HG03460 (cell line): ENCODE results near the gene RILPL2.
"Not testable (repeated sequence)": the region's sequence is repeated elsewhere in the genome, so short reads cannot be mapped to it uniquely, and the experiment has no call there.

Experiments used
- ATAC-seq: cut with Tn5 transposase; IDR thresholded peaks from one replicate; pipeline ENCODE4 v1.9.1; 2021; ENCODE audit not compliant: unreplicated experiment

RILPL2 gene, protein sequence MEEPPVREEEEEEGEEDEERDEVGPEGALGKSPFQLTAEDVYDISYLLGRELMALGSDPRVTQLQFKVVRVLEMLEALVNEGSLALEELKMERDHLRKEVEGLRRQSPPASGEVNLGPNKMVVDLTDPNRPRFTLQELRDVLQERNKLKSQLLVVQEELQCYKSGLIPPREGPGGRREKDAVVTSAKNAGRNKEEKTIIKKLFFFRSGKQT

DNA sequence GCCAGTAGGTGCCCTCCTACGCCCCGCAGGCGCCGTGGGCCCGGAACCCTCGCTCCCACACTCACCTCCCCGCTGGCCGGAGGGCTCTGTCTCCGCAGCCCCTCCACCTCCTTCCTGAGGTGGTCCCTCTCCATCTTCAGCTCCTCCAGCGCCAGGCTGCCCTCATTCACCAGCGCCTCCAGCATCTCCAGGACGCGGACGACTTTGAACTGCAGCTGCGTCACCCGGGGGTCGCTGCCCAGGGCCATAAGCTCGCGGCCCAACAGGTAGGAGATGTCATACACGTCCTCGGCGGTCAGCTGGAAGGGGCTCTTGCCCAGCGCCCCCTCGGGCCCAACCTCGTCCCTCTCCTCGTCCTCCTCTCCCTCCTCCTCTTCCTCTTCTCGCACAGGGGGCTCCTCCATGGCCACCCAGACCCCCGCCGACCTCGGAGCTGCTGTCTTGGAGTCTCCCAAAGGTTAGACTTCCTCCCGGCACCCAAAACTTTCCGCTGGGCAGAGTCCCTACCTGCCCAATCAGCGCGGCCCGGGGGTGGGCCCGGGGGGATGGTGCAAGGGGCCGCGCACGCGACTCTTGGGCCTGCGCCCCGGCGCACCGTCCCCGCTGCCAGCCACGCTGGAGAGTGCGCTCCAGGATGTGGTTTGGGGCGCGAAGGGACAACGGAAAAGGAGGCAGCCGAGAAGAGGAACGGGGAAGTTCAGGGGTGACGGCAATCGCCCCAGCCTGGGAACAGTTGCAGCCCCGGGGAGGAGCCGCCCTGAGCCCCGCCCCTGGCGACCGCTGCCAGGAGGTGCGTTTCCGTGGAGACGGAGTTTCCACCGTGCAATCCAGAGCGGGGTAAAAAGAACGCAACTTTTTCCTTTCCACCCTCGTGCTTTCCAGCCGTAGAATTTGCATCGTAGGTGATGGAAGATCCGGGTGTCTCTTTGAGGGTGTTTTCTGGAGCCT lies at the start of gene RILPL2:
Gene RILPL2 (minus strand): TSS at position 668 of the 948 bp plus-strand sequence. CDS start 264 bp downstream, at position 404.
- ATAC-seq = peak; percentile 68

DNA sequence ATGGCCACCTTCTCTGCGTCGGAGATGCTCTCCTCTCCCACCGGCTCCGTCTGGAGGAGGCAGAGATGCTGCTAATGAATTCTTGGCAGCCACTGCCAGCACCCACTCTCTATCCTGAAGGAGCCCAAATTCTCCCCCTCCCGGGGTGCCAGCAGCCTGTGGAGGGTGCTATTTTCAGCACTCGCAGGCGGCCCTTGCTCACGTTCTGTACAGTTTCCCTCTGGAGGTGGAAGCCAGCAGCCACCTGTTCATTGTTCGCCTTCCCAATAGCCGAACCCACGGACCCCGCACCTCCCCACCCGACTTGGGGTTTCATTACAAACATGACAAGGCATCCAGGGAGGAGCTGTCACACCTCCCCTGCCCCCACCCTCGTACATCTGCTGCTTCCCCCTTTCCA lies 49.3 kb upstream of the RILPL2 start:
- no peak for ATAC-seq

DNA sequence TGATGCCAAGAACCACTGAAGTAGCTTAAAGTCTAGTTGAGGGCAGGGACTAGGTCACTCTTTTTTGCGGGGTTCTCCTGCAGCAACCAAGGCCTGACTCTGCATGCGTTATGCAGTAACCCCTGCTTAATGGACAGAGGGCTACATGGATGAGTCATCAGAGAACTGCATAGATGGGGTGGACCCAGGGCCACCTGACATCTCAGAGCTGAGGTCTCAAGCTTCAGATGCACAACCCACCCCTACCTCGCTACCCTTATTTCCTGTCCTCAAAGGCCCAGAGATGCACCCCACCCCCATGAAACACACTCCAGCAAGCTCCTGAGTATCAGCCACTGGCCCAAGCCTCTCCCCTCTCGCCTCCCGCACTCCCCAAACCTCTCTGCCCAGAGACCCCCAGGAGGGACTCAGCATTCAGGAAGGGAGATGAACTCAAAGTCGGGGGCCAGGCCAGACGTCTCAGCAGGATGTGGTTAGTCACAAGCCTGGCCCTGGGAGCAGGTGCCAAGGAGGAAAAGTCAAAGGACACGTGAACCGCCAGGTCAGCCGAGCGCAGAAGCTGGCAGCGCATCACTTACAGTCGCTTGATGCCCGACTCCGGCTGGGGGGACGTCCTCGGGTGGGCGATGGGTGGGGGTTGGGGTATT lies 47.2 kb upstream of the RILPL2 start:
- ATAC-seq = no peak

DNA sequence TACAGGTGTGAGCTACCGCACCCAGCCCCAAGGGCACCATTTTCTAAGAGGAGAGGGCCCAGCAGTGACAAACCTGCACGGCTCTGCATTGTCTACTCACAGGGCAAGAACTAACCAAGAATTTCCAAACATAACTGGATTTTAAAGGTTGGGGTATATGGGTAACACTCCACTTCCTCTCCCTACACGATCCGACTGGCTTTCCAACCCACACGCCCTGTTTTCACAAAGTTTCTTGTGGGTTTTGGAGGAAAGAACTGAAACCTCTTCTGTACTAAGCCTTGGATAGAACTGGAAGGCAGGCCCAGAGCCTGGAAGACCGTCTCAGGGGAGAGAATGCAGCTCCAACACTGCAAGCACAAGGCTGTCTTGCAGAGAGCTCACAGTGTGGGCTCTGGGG lies 46.4 kb upstream of the RILPL2 start:
- no peak for ATAC-seq

DNA sequence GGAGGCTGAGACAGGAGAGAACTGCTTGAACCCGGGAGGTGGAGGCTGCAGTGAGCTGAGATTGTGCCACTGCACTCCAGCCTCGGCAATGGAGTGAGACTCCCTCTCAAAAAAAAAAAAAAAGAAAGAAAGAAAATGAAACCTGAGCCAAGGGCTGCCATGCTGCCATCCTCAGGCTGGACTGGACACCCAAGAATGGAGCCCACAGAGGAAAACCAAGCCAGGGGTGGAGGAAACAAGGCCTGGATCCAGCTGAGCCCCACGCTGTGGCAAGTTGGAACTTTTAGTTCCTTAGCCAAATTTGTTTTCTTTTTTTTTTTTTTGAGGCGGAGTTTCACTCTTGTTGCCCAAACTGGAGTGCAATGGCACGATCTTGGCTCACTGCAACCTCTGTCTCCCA lies 44.8 kb upstream of the RILPL2 start:
- ATAC-seq = not testable (repeated sequence)

DNA sequence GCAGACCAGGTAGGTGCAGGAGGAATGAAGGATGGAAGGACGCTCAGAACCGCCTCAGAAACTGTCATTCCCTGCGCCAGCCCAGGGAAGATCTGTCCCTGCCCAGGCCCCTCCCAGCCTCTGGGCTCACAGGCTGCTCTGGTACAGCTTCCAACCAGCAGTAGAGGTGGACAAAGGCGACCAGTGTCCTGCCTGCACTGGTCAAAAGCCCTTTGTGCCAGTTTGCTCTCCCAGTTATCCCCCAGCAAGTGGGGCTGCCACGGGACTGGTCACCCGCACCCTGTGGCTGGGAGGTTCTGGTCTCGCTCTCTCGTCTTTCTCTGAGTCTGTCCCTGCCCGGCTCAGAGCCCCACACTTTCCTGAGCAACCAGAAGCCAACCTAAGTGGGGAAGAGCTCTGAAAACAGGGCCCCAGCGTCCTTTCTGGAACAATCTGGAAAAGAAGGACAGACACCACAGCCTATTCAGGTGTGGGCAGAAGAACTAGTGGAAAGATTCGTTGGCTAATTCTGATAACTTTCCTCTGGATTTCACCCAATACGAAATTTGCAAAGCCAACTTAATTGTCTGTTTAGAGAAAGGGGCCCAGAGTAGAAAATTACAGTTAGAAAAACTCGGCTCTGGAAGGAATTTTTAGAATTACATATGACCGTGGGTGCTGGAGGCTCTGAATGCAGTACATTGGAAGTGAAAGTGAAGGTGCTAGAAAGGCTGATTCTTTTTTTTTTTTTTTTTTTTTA lies 43.1 kb upstream of the RILPL2 start:
- no peak for ATAC-seq

DNA sequence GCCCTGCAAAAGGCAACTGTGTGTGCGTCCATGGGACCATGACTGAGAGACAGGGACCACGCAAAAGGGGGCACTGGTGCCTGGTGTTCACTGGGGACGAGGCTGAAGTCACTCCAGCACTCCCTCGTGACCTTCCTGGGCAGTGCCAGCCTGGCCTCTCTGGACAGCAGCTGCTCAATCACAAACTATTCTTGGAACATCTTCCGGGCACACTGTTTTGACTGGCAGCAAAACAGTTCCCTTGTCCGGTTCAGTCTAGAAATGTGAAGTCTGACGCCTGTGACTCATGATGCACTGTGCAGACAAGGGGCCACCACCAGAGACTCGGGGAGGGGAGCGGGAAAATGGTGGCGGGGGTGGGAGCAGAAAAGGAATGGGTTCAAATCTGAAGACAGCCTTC lies 42.3 kb upstream of the RILPL2 start:
- no peak for ATAC-seq

DNA sequence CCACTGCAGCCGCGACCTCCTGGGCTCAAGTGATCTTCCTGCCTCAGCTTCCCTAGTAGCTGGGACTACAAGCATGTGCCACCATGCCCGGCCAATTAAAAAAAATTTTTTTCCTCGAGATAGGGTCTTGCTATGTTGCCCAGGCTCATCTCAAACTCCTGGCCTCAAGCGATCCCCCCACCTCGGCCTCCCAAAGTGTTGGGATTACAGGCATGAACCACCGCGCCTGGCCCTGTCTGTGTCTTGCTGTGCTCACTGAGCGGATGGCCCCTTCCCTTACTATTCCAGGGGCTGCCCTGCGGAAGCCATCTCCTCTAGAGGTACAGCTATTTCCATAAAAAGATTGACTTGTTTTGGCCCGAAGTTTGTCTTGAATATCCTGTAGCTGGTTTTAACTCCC lies 41.6 kb upstream of the RILPL2 start:
- no peak for ATAC-seq

DNA sequence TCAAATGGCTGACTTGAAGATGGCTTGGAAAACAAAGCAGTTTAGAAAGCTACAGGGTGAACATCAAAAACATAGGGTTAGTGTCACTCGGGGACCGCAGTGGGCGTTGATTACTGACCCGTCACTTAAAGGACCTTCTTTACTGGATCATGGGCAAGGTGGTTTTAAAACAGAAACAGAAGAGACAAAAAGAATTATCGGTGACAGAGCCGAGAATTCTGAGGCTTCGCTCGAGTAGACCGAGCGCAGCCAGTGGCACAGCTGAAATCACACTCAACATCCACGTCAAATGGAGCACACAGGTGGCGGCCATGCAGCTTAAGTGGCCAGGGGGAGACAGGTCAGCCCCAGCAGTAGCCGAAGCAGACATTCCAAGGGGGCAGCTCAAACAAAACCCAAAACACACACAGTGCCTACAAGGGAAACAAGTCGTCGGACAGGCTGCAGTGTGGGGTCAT lies 38.8 kb upstream of the RILPL2 start:
- ATAC-seq = no peak

DNA sequence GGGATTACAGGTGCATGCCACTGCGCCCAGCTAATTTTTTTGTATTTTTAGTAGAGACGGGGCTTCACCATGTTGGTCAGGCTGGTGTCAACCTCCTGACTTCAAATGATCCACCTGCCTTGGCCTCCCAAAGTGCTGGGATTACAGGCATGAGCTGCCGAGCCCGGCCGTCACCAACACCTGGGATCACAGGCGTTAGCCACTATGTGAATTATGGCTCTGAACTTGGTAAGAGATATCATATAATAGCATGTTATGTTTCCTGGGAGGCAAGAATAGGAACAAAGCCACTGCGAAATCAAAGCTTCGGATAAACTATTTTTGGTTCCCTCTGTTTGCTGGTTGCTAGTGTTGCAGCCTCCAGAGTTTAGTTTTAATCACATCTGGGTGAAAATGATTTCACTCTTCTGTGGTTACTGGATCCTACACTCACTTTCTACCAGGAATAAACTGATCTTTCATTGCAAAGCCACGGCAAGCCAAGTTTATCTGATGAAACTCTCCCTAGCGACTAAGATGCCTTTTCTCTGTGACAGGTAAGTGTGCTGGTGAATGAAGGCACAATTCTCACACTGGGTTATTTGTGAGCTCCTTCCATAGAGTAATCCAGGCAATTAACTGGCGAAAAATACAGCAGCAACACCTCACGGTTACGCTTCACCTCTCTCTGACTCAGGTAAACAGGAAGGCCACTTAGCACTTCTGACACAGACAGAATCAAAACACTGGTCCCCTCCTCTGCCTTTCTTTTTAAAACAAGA lies 38.2 kb upstream of the RILPL2 start:
- no peak for ATAC-seq

DNA sequence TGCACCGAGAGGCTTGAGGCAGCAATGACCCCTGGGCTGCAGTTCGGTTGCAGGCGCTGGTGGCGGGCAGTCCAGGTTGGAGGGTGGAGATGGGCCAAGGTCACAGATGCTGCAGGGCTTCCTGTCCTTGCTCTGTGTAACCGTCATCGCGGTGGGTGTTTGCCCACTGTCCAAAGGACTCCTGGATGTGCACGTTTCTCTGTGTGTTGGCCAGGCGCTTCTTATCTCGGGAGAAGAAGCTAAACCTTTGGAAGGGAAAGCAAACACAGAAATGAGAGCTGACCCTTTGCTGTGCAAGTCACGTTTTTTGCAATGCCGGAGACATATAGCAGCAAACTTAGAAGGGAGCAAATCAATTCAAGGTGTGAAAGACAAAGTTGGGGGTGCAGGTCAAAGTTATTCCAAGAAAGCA lies 36.0 kb upstream of the RILPL2 start:
- no peak for ATAC-seq

DNA sequence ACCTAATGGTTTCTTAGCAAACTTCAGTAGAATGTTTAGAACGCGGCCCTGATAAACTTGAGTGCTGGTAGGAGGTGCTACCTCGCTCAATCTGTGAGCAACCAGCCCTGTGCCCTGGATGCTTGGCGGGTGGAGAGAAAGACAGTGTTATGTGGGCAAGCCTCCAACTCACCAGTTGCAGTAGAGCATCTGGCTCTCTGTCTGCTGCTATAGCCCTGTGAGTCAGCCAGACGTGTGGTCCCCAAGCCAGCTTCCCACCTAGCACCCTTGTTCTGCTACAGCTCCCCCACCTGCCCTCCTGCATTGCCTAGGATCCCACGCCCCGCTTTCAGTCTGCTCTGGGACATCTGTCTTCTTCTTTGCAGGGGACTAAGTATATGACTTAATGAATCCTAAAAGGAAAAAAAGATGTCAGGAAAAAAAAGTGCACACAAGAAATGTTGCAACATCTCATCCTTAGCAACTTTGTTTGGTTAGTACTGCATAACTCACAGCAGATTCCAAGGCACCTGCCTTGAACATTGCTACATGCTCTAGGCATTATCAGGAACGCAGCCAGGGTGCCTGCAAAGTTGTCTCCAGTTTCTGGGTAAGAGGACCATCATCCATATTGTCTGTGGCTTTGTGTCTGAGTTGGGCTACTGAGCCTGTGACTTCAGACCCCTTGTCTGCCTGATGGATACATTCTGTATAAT lies 35.0 kb upstream of the RILPL2 start:
- no peak for ATAC-seq

DNA sequence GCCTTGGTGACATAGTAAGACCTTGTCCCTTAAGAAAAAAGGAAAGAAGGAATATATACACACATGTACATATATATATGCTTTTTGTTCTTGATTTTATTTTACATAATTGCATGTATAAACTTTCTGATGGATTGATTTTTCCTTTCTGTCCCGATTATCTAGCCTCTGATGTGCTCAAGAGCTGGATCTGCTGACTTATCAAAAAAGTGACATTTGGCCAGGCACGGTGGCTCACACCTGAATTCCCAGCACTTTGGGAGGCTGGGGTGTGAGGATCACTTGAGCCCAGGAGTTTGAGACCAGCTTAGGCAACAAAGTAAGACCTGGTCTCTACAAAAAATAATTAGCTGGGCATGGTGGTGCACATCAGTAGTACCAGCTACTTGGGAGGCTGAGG lies 33.5 kb upstream of the RILPL2 start:
- no peak for ATAC-seq

DNA sequence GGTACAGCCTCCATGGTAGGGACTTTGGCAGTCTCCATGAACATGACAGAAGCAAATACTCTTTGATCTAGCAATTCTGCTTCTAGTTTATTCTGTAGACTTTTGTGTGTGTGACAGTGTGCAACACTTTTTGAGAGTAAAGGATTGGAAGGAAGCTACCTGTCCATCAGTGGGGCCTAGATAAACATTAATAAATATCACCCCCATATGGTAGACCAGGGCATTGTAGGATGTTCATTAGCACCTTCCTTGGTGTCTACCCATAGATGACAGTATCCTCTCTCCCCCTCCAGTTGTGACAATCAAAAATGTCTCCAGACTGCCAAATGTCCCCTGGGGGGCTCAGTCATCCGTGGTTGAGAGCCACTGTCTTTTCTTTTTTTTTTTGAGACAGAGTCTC lies 32.3 kb upstream of the RILPL2 start:
- ATAC-seq = peak; percentile 74

DNA sequence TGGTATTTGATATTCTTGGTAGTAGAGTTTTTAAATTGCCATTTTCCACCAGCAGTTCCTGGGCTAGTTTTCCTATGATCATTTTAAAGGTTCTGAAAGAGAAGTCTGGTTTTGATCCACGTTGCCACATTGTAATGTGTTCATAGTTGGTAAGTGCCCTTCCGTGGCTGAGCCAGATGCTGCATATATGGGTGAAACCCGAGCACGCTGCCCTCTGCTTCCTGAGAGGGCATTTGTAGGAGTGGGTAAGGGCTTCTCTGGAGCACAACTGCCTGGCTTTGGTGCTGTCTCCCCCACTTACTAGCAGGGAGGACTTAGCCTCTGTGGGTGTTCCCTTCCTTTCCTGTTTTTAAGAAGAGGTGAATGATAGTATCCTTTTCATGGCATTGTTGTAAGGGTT lies 28.6 kb upstream of the RILPL2 start:
- ATAC-seq = no peak

DNA sequence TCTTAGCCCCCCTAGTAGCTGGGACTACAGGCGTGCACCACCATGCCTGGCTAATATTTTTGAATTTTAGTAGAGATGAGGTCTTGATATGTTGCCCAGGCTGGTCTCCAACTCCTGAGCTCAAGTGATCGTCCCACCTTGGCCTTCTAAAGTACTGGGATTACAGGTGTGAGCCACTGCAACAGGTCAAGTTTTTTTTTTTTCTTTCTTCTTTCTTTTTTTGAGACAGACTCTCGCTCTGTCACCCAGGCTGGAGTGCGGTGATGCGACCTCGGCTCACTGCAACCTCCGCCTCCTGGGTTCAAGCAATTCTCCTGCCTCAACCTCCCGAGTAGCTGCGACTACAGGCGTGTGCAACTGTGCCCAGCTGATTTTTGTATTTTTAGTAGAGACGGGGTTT lies 26.7 kb upstream of the RILPL2 start:
- not testable (repeated sequence) for ATAC-seq

DNA sequence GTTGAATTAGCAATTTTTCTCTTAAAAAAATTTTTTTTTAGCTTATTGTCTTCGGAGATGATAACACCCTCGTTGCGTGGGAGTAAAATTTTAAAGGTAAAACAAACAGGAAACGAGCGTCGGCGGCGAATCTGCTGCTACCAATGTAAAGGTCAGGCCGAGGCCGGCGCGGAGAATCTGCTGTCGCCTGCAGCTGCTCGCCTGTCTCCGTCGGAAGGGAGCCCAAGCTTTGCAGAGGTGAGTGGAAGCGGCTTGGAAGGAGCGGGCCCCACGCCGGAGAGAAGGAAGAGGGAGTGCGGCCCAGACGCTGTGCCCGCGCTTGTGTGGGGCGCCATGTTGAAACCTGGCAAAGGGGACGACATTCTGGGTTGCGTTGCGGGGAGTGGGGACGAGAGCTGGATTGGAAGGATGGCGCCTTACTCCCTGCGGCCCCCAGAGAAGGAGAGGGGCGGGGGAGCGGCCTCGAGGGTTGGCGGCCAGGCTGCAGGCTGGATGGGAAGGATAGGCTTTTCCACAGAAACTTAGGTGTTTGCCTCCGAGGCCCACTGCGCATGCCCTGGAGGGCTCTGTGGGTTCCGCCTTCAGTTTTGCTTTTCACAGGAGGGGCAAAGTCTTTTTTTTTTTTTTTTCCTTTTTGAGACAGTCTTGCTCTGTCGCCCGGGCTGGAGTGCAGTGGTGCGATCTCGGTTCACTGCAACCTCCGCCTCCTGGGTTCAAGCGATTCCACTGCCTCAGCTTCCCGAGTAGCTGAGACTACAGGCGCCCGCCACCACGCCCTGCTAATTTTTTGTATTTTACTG lies 21.7 kb upstream of the RILPL2 start, which contains the start of gene SNRNP35:
Gene SNRNP35 (plus strand): TSS at position 160 of the 800 bp plus-strand sequence. CDS start 7,402 bp downstream, outside the sequence.
- peak; percentile 74 for ATAC-seq

DNA sequence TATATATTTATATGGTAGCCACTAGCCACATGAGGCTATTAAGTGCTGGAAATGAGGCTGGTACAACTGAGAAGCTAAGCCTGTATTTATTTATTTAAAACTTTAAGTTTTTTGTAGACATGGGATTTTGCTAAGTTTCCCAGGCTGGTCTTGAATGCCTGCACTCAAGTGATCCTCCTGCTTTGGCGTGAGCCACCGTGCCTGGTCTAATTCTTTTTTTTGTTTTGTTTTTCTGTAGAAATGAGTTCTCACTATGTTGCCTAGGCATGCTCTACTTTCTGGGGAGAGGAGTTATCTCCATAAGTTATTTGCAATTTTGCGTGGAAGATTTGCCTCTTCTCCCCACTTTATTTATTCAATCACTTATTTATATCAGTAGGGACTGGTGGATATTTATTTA lies 16.7 kb upstream of the RILPL2 start:
- ATAC-seq = no peak

DNA sequence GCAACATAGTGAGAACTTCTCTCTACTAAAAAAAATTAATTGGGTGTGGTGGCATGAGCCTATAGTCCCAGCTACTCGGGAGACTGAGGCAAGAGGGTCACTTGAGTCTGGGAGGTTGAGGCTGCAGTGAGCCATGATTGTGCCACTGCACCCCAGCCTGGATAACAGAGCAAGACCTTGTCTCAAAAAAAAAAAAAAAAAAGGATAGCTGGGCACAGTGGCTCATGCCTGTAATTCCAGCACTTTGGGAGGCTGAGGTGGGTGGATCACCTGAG lies 15.7 kb upstream of the RILPL2 start:
- ATAC-seq = not testable (repeated sequence)
